Endodermal cell (in vitro differentiated cells): ENCODE data around the gene OR10V1. TPM values are rescaled to one million over a fixed set of nuclear protein-coding genes. Genes with fewer than 3 reads are reported as not detected.

Experiments used
- DNase-seq: peaks from one replicate; pipeline ENCODE4 v3.0.0-alpha.2; 2017
- H3K27ac ChIP-seq: 2 replicates; pipeline ENCODE4 v1.5.1; 2013; ENCODE audit warnings: mild to moderate bottlenecking, low read depth, low read length, moderate library complexity
- H3K27me3 ChIP-seq: 2 replicates; pipeline ENCODE4 v1.6.1; 2013; ENCODE audit warnings: mild to moderate bottlenecking, low read length, moderate library complexity; ENCODE audit not compliant: insufficient read depth, control insufficient read depth, poor library complexity, severe bottlenecking
- H3K36me3 ChIP-seq: 2 replicates; pipeline ENCODE4 v1.7.0; 2013; ENCODE audit warnings: mild to moderate bottlenecking, low read length, moderate library complexity; ENCODE audit not compliant: control insufficient read depth, insufficient read depth
- H3K4me1 ChIP-seq: one replicate; pipeline ENCODE4 v1.7.0; 2013; ENCODE audit warnings: low read length; ENCODE audit not compliant: control insufficient read depth, insufficient read depth
- H3K4me3 ChIP-seq: 2 replicates; pipeline ENCODE4 v1.5.1; 2013; ENCODE audit warnings: mild to moderate bottlenecking, low read length, moderate library complexity
- H3K9ac ChIP-seq: 2 replicates; pipeline ENCODE4 v1.6.1; 2013; ENCODE audit warnings: mild to moderate bottlenecking, low read length, moderate library complexity; ENCODE audit not compliant: poor library complexity, severe bottlenecking; ENCODE audit errors: extremely low read depth
- H3K9me3 ChIP-seq: 2 replicates; pipeline ENCODE4 v1.6.1; 2013; ENCODE audit warnings: mild to moderate bottlenecking, low read length, moderate library complexity; ENCODE audit not compliant: control insufficient read depth
- H3K27ac Mint-ChIP-seq: 2 replicates; pipeline ENCODE4 v1.8.0; 2020; ENCODE audit warnings: mixed read lengths
- H3K27me3 Mint-ChIP-seq: 2 replicates; pipeline ENCODE4 v1.8.0; 2021; ENCODE audit warnings: mild to moderate bottlenecking, mixed read lengths; ENCODE audit not compliant: insufficient read depth
- H3K36me3 Mint-ChIP-seq: 2 replicates; pipeline ENCODE4 v1.8.0; 2020; ENCODE audit warnings: low read depth, mixed read lengths
- H3K4me1 Mint-ChIP-seq: 2 replicates; pipeline ENCODE4 v1.8.0; 2020; ENCODE audit warnings: mixed read lengths
- H3K4me3 Mint-ChIP-seq: 2 replicates; pipeline ENCODE4 v1.8.0; 2020; ENCODE audit warnings: mild to moderate bottlenecking, moderate library complexity, mixed read lengths
- H3K9me3 Mint-ChIP-seq: 2 replicates; pipeline ENCODE4 v1.8.0; 2020; ENCODE audit warnings: mild to moderate bottlenecking, mixed read lengths
- CTCF ChIP-seq: fragments of 200-600 bp; sonication (generic); conservative IDR thresholded peaks from 2 replicates; pipeline ENCODE4 v1.5.0; 2021; ENCODE audit warnings: antibody characterized with exemption, mild to moderate bottlenecking
- WGBS, 2 experiments: methylation state at CpG; one replicate each; pipeline versions ENCODE4 v1.1.5 to v1.1.7; 2013; ENCODE audit warnings: missing lambda C conversion rate in 2 of 2, mixed read lengths in 1 of 2; ENCODE audit not compliant: insufficient coverage in 1 of 2, insufficient read length in 1 of 2; 5-methylcytosine and 5-hydroxymethylcytosine counted together
- total RNA-seq, 2 donors: library from RNA; stranded (reverse); fragmentation: NEBNext Ultra II Directional in 1 of 2; extraction: Animal tissue kit (Norgen Biotek cat#: 25700) in 1 of 2; gene quantifications; 2 replicates in 1 of 2; 3 replicates in 1 of 2; pipeline ENCODE4 v1.2.1, GENCODE V29; 2021

The OR10V1 gene
- total RNA-seq, 2 donors from 2014 or later = not detected

DNA sequence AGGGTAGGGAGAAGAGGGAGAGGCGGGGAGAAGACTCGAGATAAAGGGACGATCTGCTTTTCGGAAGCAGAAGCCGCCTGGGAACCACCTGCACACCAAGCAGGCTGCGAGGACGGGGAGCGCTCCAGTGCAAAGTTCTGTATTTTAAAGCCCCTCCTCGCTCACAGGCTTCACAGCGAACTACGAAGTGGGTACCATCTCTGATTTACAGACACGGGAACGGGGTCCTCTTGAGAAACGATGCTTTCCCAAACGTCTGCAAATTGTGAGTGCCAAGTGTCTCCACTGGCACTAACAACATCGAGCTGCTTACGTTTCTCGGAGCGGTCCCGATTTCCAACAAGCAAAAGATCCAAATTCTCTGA is 40.8 kb upstream of the OR10V1 start:
- WGBS, 2 experiments = 0 to 1% methylated on average over 15 to 20 of the region's 20 CpGs
- peak overlapping the region; percentile 85 for H3K27ac Mint-ChIP-seq
- H3K27me3 Mint-ChIP-seq = peaks cover 3% of the 10 kb centered on the region
- H3K4me3 Mint-ChIP-seq = peak overlapping the region; percentile 97
- Histone ChIP-seq H3K9ac (peak overlapping the region; percentile 3), H3K27ac (no peak overlapping the region), H3K4me3 (peak overlapping the region; percentile 93), H3K4me1 (peaks cover 11% of the 10 kb centered on the region), H3K9me3 (no peaks in the 10 kb centered on the region), H3K36me3 (peaks cover 10% of the 10 kb centered on the region), H3K27me3 (no peaks in the 10 kb centered on the region)
- peak; percentile 71 for DNase-seq
- H3K9me3 Mint-ChIP-seq = no peaks in the 10 kb centered on the region
- no peak for TF ChIP-seq CTCF
- peaks cover 37% of the 10 kb centered on the region for H3K4me1 Mint-ChIP-seq
- peaks cover 17% of the 10 kb centered on the region for H3K36me3 Mint-ChIP-seq

- peaks cover 10% of the 10 kb centered on the region for H3K36me3 ChIP-seq
- peak overlapping the region; percentile 97 for H3K4me3 Mint-ChIP-seq
- no peaks in the 10 kb centered on the region for H3K9me3 ChIP-seq
- 34 to 41% methylated on average over 24 to 45 of the region's 47 CpGs for WGBS, 2 experiments
- peak; percentile 97 for TF ChIP-seq CTCF
- H3K4me1 ChIP-seq = peaks cover 11% of the 10 kb centered on the region
- H3K27ac ChIP-seq = no peak overlapping the region
- peak overlapping the region; percentile 3 for H3K9ac ChIP-seq
- H3K27me3 Mint-ChIP-seq = peaks cover 8% of the 10 kb centered on the region
- H3K27me3 ChIP-seq = no peaks in the 10 kb centered on the region
- H3K4me3 ChIP-seq = peak overlapping the region; percentile 93
- H3K36me3 Mint-ChIP-seq = peaks cover 14% of the 10 kb centered on the region
- DNase-seq = peak; percentile 92
- H3K27ac Mint-ChIP-seq = peak overlapping the region; percentile 74
- peaks cover under 1% of the 10 kb centered on the region for H3K9me3 Mint-ChIP-seq
- H3K4me1 Mint-ChIP-seq = peaks cover 33% of the 10 kb centered on the region
These were observed 40.2 kb upstream of the OR10V1 start for GRCh38 chr11:59753650-59754493.

GRCh38 chr11:59746111-59746510 is 32.5 kb upstream of the OR10V1 start:
- 90 to 100% methylated on average over 1 to 2 of the region's 2 CpGs for WGBS, 2 experiments
- Mint-ChIP-seq H3K36me3 (peaks cover 2% of the 10 kb centered on the region), H3K9me3 (peaks cover 3% of the 10 kb centered on the region)

More at GRCh38 chr11:59746111-59746510, 32.5 kb upstream of the OR10V1 start:
- Histone ChIP-seq H3K9ac (no peak overlapping the region), H3K27me3 (no peaks in the 10 kb centered on the region), H3K27ac (no peak overlapping the region), H3K36me3 (no peaks in the 10 kb centered on the region), H3K9me3 (no peaks in the 10 kb centered on the region), H3K4me3 (no peak overlapping the region), H3K4me1 (no peaks in the 10 kb centered on the region)
- Mint-ChIP-seq H3K27ac (no peak overlapping the region), H3K27me3 (peaks cover 8% of the 10 kb centered on the region), H3K4me3 (no peak overlapping the region), H3K4me1 (no peaks in the 10 kb centered on the region)
- no peak for TF ChIP-seq CTCF
- no peak for DNase-seq
